Keratinocyte (primary cell): ENCODE data around the gene KRT8.

Experiments
- CTCF ChIP-seq, 3 experiments: IDR thresholded peaks in 1 of 3; conservative IDR thresholded peaks in 1 of 3; optimal IDR thresholded peaks in 1 of 3; 2 replicates in 2 of 3; 3 replicates in 1 of 3; pipeline versions ENCODE3 to v1.5.1; 2011; ENCODE audit warnings: low read length in 3 of 3, mild to moderate bottlenecking in 3 of 3, moderate library complexity in 2 of 3, control low read depth in 1 of 3, inconsistent platforms in 1 of 3; ENCODE audit not compliant: insufficient read depth in 2 of 3; ENCODE audit errors: extremely low read depth in 1 of 3
- EZH2 ChIP-seq: IDR thresholded peaks from one replicate; pipeline ENCODE4 v1.6.1; 2012; ENCODE audit warnings: inconsistent platforms, mild to moderate bottlenecking, low read length, moderate library complexity

GRCh38 chr12:52878507-52879393 is 26.1 kb downstream of the KRT8 start:
- no peak for TF ChIP-seq CTCF (optimal IDR thresholded peaks at IDR 0.05 in 1 of 3, IDR thresholded peaks at IDR 0.05 in 1 of 3, conservative IDR thresholded peaks at IDR 0.05 in 1 of 3; ENCODE audit: extremely low read depth in 1 of 3, insufficient read depth in 2 of 3, low read length in 3 of 3)
- no peak for TF ChIP-seq EZH2
